Left kidney (tissue), 2 donors: ENCODE data around the gene ABCA7. TPM values are rescaled to one million over a fixed set of nuclear protein-coding genes. Genes with fewer than 3 reads are reported as not detected.

ENCODE experiments used
- DNase-seq: peaks from one replicate; pipeline ENCODE4 v3.0.0-alpha.2; 2013
- polyA plus RNA-seq: library from polyadenylated mRNA; unstranded; fragments of 120-200 nt; gene quantifications from one replicate; pipeline ENCODE4 v1.2.1, GENCODE V29; 2013; ENCODE audit not compliant: insufficient read length

Gene ABCA7
- polyA plus RNA-seq, 1 donor: 7.6 TPM

DNA sequence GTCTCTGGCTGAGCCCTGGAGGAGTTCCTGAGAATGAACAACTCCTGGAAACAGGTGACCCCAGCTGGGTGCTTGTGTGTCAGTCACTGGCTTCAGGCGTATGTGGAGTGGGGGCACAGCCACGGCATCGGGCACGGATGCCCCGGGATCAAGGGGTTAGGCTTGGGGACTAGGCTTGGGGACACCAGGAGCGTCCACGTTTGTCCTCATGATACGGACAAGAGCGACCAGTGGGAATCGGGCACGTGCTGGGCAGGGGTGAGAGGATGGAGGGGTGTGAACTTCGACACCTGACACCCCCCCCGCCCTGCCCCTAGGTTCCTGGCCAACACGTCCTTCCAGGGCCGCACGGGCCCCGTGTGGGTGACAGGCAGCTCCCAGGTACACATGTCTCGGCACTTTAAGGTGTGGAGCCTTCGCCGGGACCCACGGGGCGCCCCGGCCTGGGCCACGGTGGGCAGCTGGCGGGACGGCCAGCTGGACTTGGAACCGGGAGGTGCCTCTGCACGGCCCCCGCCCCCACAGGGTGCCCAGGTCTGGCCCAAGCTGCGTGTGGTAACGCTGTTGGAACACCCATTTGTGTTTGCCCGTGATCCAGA, 35.6 kb upstream of the ABCA7 start:
- DNase-seq: no peak

DNA sequence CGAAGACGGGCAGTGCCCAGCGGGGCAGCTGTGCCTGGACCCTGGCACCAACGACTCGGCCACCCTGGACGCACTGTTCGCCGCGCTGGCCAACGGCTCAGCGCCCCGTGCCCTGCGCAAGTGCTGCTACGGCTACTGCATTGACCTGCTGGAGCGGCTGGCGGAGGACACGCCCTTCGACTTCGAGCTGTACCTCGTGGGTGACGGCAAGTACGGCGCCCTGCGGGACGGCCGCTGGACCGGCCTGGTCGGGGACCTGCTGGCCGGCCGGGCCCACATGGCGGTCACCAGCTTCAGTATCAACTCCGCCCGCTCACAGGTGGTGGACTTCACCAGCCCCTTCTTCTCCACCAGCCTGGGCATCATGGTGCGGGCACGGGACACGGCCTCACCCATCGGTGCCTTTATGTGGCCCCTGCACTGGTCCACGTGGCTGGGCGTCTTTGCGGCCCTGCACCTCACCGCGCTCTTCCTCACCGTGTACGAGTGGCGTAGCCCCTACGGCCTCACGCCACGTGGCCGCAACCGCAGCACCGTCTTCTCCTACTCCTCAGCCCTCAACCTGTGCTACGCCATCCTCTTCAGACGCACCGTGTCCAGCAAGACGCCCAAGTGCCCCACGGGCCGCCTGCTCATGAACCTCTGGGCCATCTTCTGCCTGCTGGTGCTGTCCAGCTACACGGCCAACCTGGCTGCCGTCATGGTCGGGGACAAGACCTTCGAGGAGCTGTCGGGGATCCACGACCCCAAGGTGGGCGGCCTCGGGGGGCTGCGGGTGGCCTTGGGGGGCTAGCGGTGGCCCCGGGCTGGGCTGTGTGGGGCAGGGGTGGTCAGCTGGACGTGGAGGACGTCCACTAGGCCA, 34.9 kb upstream of the ABCA7 start:
- DNase-seq: no peak

DNA sequence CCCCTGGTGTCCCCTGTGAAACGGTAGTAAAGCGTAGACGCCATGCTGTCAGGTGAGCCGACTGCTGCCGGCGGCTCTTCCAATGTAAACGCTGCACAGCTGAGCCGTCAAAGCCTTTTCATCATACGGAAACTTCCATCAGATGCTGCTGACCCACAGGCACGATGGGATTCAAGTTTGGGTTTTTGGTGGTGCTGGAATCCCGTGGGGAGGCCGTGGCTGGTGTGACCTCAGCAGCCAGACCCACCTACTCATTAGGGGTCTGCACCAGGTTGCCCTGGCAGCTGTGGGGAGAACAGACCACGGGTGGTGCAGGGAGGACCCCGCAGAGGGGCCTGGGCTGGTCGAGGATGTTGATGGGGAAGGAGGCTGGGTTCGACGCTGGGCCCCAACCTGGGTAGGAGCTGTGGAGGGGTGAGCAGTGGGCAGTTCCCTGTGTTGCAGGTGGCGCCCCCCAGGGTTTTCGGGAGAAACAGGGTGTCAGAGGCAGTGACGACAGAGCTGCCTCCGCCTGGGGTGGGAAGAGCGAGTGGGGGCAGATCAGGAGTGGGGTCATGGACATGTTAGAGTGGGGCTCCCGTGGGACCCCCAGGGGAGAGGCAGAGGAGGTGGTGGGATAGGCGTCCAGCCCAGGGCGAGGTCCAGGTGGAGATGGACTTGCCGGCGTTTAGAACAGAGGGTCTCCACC, 33.1 kb upstream of the ABCA7 start:
- DNase-seq: no peak

DNA sequence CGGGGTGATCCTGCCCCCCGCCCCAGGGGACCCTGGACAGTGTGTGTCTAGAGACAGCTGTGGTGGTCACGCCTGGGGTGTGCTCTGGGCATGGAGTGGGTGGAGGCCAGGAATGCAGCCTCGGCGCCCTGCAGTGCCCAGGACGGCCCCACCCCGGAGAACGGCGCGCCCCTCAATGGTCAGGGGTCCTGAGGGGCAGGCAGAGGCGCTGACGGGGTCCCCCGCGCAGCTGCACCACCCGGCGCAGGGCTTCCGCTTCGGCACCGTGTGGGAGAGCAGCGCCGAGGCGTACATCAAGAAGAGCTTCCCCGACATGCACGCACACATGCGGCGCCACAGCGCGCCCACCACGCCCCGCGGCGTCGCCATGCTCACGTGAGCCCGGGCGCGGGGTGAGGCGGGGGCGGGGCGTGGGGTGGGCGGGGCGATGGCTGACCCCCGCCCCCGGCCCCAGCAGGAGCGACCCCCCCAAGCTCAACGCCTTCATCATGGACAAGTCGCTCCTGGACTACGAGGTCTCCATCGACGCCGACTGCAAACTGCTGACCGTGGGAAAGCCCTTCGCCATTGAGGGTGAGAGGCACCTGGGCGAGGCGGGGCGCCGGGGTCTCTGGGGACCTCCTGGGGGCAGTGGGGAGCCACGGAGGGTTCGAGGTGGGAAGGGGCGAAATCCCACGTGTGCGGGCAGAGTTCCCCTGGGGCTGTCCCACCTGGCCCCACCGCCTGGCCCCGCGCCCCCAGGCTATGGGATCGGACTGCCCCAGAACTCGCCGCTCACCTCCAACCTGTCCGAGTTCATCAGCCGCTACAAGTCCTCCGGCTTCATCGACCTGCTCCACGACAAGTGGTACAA, 32.3 kb upstream of the ABCA7 start:
- no peak for DNase-seq

DNA sequence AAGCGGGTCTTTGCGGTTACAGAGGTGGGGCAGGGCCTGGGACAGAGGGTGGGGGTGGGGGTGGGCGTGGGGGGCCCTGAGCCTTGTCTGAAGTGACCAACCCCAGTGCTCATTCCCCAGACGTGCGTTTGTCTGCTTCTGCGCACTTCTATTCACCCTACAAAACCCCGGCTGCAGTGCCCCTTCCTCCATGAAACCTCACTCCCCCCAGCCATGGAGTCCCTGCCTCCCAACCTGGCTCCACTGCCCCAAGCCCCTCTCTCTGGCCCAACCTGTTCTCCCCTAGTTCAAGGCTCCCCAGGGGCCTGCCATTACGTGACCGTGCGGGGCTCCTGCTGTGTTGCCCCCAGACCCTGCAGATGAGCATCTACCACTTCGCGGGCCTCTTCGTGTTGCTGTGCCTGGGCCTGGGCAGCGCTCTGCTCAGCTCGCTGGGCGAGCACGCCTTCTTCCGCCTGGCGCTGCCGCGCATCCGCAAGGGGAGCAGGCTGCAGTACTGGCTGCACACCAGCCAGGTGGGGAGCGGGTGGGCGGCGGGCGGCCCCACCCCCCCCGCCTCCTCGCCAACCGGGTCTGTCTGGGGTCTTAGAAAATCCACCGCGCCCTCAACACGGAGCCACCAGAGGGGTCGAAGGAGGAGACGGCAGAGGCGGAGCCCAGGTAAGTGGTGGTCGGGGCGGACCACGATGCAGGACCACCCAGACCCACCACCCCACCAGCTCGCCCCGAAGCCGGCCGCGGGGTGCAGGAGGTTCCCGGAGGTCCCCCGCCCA, 31.5 kb upstream of the ABCA7 start:
- no peak for DNase-seq

DNA sequence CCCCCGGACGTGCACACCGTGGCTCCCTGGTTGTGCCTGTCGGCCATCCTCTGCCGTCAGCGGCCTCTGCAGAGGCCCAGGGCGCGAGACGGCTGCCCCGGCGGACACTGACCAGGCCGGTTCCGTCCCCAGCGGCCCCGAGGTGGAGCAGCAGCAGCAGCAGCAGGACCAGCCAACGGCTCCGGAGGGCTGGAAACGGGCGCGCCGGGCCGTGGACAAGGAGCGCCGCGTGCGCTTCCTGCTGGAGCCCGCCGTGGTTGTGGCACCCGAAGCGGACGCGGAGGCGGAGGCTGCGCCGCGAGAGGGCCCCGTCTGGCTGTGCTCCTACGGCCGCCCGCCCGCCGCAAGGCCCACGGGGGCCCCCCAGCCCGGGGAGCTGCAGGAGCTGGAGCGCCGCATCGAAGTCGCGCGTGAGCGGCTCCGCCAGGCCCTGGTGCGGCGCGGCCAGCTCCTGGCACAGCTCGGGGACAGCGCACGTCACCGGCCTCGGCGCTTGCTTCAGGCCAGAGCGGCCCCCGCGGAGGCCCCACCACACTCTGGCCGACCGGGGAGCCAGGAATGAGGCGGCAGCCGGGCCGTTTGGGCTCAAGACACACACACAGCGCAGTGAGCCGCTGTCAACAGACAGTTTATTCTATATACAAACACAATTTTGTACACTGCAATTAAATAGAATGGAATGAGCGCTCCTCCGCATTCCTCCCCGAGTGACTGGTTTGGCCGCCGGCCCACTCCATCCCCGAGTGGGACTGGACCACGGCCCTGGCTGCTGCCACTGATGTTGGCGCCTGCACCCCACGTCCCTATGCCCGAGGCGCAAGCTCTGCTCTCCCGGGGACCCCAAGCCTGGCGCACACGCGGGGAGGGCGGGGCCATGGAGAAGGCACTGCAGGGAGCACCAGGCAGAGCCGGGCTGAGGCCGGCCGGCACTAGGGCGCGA, 30.6 kb upstream of the ABCA7 start:
- no peak for DNase-seq

DNA sequence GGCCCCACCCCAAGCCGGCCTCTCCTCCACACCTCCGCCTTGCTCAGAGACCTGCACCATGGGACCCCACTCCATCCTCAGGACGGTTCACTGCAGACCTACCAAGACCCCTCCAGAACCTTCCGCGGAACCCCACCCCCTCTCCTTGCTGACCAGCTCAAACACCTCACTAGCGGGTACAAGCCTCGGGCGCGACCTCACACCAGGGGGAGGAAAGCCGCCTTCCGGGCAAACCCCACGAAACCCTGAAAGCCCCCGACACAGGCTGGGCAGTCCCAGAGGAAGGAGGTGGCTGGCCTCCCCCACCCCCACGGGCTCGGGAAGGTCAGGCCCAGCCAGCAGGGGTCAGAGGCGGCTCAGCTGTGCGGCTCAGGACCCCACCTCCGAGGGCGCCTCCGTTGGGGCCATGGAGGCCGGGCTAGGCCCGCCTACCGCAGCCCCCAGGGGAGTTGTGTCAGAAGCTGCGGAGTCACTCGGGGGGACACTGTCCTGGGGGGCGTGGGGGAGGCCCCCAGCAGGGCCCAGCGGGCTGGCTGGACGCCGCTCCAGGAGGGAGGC, 29.8 kb upstream of the ABCA7 start:
- DNase-seq: no peak

DNA sequence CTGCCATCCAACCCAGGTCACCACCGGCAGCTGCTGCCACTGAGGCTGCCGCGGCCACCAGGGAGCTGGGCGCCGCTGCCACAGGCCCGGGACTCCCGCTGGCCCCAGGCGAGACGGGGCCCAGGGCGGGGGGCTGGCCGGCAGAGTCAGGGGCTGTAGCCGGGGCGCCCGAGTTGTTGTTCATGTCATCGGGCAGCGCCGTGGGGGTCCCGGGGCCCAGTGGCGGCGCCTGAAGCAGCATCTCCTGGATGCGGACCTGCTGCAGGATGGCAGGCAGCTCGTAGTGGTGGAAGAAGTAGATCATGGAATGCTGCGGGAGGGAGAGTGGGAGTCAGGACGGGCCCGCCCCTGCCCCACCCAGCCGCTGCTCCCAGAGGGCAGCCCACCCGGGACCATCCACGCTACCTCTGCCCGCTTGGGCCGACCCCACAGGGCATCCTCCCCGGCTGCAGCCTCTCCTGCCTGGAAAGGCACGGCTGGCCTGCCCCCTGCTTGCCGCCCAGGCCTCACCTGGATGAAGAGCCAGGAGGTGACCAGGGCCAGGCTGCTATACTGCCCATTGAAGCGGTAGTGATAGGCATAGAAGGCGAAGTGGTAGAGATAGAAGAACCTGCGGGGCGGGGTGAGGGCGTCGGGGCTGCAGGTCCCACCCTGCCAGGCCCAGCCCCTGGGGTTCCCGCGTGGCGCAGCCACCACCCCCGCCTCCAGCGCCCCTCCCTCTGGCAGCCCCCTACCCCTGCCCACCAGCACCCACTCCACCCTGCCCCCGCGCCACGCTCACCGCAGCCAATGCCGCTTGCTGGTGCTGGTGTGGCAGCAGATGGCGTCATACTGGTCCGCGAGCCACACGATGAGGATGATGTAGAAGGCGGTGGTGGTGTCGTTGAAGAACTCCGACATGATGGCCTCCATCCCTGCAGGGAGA, 29.1 kb upstream of the ABCA7 start:
- no peak for DNase-seq

DNA sequence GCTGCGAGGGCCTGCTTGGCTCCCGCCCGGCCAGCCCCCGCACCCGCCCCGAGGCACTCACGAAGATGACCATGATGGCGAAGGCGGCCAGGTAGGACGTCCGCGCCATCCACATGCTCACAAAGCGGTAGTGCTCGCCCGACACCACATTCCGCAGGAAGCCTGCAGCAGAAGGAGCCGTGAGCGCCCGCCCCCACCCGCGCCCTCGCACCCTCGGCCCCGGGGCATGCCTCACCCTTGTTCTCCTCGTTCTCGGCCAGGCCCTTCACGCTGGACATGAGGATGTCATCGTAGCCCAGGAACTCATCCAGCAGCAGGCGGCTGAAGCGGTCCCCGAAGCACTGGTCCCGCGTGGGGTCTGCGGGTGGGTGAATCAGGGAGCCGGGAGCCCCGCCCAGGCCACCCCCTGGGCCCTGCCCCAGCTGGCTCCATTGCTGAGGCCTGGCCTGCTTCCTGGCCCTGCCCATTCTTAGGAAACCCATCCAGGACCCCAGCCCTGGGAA, 28.0 kb upstream of the ABCA7 start:
- no peak for DNase-seq

DNA sequence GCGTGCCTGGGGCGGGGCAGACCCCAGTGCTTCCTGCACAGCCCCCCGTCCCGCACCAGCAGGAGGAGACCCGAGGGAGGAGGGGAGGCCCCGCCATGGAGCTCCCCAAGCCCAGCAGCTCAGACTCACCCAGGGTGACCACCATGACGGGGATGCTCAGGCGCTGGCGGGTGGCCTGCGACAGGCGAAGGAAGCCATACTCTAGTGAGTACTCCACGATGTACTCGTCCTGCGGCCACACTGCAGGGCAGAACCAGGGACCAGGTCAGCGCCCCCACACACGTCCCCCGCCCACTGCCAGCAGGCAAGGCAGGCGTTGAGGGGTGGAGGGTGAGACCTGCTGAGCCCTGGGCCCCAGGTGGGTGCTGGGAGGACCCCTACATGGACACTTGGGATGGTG, 27.6 kb upstream of the ABCA7 start:
- DNase-seq: no peak

DNA sequence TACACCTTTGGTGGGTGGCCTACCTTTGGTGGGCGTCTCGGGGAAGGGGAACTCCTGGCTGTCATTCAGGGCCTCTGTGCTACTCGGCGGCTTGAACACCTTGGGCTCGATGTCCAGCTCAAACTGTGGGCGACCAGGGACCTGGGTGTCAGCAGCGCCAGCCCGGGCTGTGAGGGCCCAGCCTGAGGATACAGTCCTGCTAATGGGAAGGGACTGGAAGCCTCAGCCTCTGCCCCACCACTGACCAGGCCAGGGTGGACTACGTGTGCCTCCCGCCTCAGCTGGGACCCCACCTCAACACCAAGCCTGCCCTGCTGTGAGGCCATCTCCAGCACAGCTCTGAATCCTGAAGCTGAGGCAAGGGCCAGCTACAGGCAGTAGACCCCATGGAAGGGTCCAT, 26.7 kb upstream of the ABCA7 start:
- DNase-seq: no peak

DNA sequence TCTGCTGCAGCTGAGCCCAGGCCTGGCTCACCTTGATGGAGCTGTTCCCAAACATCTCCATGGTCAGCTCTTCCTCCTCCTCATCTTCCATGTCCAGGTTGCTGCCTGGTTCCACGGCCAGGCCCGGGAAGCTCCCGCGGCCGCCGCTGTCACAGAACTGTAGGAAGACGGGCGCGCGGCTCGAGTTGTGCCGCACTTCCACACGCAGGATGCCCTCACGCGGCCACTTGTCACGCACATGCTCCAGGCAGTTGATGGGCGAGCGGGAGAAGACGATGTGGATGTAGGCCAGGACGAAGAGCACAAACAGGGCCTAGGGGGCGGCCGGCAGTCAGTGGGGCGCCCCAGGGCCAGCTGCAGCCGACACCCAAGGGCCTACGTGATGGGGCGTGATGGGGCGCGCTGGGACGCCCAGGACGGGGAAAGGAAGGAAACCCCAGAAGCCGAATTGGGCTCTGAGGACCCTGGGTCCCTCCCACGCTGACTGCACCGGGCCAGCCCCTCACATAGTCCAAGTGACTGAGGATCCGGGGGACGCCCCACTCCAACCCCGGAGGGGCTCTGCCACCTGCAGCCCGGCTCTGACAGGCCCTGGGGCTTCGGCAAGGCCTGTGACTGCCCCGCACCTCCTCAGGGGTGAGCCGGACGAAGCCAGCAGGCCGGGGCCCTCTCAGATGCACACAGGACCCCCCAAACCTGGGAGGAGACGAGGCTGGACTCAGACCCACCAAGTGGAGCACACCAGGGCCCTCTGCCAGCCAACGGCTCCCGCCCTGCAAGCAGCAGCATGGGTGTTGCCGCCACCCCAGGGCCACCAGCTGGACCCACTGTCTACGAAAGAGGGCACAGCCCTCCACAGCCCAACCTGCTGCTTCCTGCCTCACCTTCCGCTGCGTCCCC, 25.5 kb upstream of the ABCA7 start:
- no peak for DNase-seq

DNA sequence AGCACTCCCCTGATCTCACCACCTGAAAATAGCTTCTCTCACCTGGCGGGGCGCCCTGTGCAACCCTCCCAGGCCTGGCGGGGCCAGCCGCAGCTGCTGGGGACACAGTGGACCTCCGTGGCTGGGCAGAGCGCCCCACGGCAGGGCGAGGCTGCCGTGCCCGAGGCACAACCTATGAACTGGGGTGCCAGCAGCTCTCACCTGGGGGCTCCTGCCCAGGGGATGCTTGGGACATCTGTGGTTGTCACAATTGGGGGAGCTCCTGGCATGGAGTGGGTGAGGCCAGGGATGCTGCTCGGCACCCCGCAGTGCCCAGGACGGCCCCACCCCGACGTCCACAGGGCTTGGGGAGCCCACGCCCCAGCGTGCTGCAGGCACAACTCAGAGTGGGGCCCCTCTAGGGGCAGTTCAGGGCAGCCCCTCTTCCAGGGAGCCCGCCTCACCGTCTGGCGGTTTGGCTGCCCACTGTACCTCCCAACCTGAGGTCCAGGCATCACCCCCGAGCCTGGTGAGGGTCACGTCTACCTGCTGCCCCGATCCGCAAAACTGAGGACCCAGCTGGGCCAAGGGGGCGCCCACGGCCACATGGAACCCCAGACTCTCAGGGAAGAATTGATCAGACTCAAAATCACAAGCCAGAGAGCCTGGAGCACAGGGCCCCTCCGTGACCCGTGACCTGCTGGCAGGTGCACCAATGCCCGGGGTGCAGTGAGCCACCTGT, 24.7 kb upstream of the ABCA7 start:
- no peak for DNase-seq

DNA sequence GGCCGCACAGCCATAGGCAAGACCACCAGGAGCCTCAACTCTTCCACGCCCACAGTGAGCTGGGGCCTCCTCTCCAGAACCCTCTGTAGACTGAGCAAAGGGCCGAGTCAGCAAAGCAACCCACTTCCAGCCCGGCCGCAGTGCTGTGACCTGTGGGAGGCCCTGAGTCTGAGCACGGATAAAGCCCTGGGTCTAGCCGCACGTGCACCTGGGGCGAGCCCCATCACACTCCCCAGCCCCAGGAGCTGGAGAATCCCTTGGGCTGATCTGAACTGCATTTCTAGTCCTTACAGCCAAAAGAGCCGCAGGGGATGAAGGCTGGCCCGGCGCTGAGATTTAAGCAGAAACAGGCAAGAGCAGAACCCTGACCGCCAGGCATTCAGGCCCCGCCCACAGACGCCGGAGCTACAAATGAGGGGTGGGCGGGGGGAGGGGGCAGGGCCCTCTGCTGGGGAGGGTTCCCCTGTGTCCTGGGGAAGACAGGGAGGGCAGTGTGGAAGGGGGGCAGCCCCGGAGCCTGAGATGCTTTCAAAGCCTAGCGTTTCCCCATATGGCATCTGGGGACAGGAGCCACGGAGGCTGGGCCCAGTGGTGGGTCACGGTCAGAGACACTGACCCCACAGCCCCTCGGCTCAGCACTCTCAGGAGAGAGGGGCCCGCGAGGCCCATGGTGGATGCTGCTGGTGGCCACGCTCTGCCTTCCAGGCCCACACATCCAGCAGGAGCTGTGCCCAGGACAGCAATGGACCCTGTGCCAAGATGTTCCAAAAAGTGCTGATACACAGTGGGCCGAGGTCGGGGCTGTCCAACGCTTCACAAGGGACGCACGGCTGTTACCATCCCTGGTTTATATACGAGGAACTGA, 23.9 kb upstream of the ABCA7 start:
- DNase-seq: no peak

DNA sequence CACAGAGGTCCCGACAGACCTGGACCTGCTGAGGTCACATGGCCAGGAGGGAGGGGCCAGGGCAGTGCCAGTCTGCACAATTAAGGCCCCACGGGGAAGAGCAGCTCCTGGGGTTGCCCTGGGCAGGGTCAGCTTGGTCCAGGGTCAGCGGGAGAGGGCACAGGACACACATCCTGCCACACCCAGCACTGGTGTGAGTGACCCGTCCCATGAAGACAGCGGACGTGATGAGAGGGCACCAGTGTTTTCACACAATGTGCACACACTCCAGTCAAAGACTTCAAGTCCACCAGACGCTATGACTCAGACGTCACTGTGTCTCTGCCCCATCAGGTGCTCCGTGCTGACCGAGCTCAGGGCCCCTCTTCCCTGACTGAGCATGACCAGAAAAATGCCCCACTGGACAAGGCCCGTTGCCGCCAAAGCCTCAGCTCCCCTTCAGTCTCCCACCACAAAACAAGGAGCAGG, 23.2 kb upstream of the ABCA7 start:
- no peak for DNase-seq
